Epithelial cell of esophagus (primary cell): Measurements from ENCODE around the gene ADAMTSL2.

Source experiments
- DNase-seq: peaks from one replicate; pipeline ENCODE4 v3.0.0; 2010; ENCODE audit warnings: low read depth
- H3K4me3 ChIP-seq: 2 replicates; pipeline ENCODE4 v1.5.1; 2011; ENCODE audit warnings: mild to moderate bottlenecking, low read length, control low read depth
- CTCF ChIP-seq: IDR thresholded peaks from 2 replicates; pipeline ENCODE4 v1.5.1; 2011; ENCODE audit warnings: low read depth, mild to moderate bottlenecking, low read length, control low read depth, inconsistent platforms; ENCODE audit not compliant: insufficient read depth; ENCODE audit errors: missing control alignments

The ADAMTSL2 gene

GRCh38 chr9:133525677-133526076 is 8.8 kb upstream of the ADAMTSL2 start:
- TF ChIP-seq CTCF: no peak
- H3K4me3 ChIP-seq: no peak overlapping the region
- no peak for DNase-seq

- TF ChIP-seq CTCF: no peak
- no peak overlapping the region for H3K4me3 ChIP-seq
- no peak for DNase-seq
Measured at GRCh38 chr9:133526721-133527321, 7.7 kb upstream of the ADAMTSL2 start.

GRCh38 chr9:133527444-133527920 is 7.0 kb upstream of the ADAMTSL2 start:
- no peak overlapping the region for H3K4me3 ChIP-seq
- no peak for TF ChIP-seq CTCF
- DNase-seq: no peak

- TF ChIP-seq CTCF: no peak
- no peak for DNase-seq
- H3K4me3 ChIP-seq: no peak overlapping the region
Measured at GRCh38 chr9:133528001-133528875, 6.3 kb upstream of the ADAMTSL2 start.

GRCh38 chr9:133528876-133529241 is 5.6 kb upstream of the ADAMTSL2 start:
- no peak for DNase-seq
- TF ChIP-seq CTCF: no peak

GRCh38 chr9:133529457-133529856 is 5.0 kb upstream of the ADAMTSL2 start:
- no peak for TF ChIP-seq CTCF
- H3K4me3 ChIP-seq: no peak overlapping the region
- no peak for DNase-seq

More at GRCh38 chr9:133528876-133529241, 5.6 kb upstream of the ADAMTSL2 start:
- no peak overlapping the region for H3K4me3 ChIP-seq
